Stimulated activated CD4-positive, alpha-beta T cell treated with anti-CD3 and anti-CD28 coated beads, Interleukin-1b, Interleukin-23, amount 100 ng/mL, for 4 hours (primary cell): ENCODE data around the gene GPR33.
"Not testable (repeated sequence)": the region's sequence is repeated elsewhere in the genome, so short reads cannot be mapped to it uniquely, and the experiment has no call there.

Source experiments
- DNase-seq, 2 donors: peaks; one replicate each; pipeline ENCODE4 v3.0.0-alpha.2; 2020; ENCODE audit warnings: low read depth in 2 of 2

Gene GPR33, protein sequence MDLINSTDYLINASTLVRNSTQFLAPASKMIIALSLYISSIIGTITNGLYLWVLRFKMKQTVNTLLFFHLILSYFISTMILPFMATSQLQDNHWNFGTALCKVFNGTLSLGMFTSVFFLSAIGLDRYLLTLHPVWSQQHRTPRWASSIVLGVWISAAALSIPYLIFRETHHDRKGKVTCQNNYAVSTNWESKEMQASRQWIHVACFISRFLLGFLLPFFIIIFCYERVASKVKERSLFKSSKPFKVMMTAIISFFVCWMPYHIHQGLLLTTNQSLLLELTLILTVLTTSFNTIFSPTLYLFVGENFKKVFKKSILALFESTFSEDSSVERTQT

DNA sequence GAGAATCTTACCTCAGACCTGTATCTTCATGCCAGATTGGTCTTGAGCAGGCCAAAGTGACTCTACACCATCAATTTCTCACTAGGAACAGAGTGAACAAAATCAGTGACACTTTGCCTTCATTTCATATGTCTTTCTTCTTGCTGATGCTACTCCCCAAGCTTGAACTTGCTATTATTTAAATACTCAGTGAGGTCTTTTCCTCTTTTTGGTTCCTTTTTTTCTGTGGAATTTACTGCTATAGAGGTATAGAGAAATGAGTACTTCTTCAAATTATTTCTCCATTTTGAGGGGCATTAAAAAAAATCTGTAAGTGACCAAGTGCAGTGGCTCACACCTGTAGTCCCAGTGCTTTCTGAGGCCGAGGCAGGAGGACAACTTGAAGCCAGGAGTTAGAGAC, at the start of gene GPR33:
Gene GPR33, minus strand, starts transcription at position 154 of the 400 bp plus-strand sequence. CDS start 4,074 bp downstream, outside the sequence.
- DNase-seq: no peak

DNA sequence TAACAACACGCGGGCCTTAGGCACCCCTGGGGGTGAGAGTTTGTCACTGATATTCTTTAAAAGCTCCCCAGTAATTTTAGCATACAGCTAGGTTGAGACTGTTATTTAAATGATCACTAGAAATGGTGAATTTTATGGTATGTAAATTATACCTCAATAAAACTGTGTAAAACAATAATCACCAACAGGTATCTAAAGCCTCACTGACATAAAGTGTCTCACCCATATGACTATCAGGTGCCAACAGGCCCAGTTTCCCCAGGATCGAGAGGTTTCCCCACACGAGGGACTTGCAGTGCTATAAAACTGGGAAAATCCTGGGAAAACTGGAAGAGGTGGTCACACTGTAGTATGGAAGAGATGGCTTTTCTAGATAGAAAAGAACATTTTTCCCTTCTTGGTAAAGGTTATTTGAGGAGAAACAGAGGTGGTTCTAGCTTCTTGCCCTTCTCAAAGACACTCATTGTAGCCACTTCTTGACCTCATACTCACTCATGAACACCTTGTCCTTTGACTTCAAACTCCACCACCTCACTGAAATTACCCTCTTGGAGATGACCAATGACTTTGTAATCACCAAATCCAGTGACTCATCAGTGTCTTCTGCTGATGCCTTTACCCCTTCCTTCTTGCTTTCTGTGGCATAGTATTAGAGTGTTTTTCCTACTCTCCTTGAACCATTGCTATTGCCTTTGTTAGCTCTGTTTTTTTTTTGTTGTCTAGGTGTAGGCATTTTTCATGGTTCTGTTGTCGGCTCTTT, 48.5 kb upstream of the GPR33 start:
- no peak for DNase-seq

GRCh38 chr14:31530136-31530535, 42.3 kb upstream of the GPR33 start:
- no peak for DNase-seq

DNA sequence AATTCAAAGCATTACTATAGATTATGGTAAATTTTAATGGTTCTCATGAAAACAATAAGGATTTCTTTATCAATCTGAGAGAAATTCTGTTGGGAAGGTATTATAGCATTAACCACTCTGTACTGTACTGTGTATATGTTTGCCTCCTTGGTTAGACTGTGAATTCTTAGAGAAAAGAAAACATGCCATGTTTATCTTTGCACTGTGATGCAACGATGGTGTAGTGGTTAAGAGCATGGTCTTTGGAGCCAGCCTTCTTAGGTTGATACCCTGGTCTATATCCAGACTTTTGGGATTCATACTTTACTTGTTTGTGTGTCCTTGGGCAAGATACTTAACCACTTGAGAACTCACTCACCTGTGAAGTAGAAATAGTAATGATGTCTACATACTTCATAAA, 41.2 kb upstream of the GPR33 start:
- DNase-seq: no peak

- DNase-seq: no peak
These were observed 39.7 kb upstream of the GPR33 start for GRCh38 chr14:31527546-31527945.

- DNase-seq: no peak
These were observed 39.2 kb upstream of the GPR33 start for GRCh38 chr14:31527087-31527486.

DNA sequence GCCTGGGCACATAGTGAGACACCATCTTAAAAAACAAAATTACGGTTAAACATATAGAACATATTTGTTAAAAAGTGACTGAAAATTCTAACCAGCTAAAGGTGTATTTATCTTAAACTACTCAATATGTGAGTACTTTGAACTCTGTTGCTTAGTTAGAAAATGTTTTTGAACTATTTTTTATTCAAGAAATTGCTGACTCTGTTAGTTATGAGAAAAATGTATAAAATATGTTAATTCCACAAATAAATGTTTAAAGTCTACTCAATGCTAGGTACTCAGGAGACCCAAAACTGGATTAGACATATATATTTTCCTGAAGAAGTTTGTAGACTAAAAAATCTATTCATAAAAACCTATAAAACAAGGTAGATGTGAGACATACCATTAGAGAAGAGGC, 23.0 kb upstream of the GPR33 start:
- no peak for DNase-seq

DNA sequence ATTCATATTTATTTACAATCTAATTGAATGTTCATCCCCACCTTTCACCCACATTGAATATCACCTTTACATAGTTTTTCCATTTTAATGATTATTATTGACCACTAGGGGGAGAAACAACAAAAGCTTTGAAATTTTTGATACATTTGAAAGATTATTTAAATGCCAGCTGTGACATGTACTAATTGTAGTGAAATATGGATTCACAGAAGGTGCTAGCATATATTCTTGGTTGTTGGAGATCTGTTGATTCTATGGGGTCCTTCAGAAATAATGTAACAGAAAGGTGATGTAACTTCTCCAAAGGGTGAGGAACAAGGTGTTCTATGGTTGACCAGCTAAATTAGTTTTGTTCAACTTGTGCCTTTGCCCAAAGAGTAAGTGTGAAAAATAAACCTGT, 22.4 kb upstream of the GPR33 start:
- DNase-seq: no peak

GRCh38 chr14:31508135-31508534, 20.3 kb upstream of the GPR33 start:
- DNase-seq: no peak

DNA sequence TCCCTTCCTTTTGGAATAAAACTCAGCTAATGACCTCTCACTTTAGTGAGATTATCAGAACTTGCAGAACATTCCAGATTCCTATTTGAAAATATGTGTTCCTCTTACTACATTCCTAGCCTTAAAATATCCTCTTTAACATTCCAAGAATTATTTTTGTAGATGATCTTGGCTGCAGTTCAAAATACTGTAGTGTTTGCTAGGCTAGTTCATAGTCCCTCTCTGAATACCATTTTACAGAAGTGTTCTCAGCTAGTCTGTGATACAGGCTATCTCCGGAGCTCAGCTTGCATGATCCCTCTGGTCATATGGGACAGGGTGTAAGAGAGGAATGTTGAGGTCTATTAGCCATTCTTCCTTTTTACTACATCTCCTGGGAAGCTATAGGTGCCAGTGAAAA, 17.6 kb upstream of the GPR33 start:
- no peak for DNase-seq

GRCh38 chr14:31501870-31502269, 14.0 kb upstream of the GPR33 start:
- DNase-seq: no peak

- DNase-seq: no peak
These were observed 5.1 kb upstream of the GPR33 start for GRCh38 chr14:31492759-31493498.

DNA sequence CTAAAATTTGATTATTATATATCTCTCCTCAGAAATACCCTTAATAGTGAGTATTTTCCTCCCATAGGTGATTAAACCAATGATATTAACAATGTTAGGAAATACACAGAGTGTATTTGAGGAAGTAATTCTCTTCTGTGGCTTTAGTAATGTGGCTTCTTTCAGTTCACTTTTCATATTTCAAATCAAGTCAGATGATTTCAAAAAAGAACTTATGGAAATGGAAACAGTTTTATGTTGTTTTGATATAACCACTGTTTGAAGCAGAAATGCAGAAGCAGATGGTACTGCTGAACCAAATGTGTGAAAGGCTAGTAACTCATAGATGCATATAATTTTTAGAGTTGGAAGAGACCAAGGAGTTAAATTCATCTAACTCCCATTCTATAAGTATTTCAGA, 1.9 kb upstream of the GPR33 start:
- no peak for DNase-seq

DNA sequence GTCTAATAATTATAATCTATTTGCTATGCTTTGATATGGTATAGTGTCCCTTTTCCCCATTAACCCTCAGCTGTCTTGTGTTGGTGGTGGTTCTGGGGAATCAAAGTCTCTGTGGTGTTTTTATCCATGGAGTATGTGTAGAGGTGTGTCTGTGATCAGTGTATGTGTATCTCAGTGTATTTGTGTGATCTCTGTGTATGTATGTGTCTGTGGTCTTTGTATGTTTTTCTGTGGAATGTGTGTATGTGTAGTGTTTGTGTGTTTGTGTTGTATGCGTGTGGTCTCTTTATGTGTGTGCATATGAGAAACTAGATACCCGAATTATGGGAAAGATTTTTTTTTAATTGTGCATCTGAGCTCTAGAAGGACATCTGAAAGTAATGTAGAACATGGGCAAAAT, 1.1 kb downstream of the GPR33 start:
- DNase-seq: no peak

DNA sequence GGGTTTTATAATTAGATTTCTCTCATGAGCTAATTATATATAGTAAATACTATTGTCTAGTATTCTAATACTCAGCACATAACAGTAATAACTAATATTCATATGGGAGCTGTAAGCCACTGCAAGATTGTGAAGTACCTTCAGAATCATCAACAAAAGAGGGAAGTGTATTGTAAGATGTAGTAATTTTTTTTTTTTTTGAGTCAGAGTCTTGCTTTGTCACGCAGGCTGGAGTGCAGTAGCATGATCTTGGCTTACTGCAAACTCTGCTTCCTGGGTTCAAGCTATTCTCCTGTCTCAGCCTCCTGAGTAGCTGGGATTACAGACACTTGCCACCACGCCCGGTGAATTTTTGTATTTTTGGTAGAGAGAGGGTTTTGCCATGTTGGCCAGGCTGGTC, 3.1 kb downstream of the GPR33 start:
- DNase-seq: no peak

- DNase-seq: no peak
These were observed 7.7 kb downstream of the GPR33 start for GRCh38 chr14:31480156-31480555.

DNA sequence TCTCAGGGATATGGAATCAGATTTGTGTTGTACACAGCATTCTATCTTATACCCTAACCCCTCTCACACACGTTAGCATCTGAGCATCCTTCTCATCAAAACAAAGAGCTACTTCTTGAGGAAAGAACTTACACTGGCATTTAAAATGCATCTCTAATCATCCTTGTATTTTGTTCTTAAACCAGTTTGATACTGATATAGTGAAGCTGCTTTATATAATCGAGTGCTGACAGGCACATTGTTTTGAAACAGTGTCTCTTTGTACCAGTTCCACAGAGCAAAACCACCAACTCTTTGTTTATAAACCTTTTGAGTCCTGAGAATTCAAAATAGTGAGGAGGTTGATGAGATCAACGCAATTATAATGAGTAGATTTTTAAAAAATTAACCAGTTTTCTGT, 8.8 kb downstream of the GPR33 start:
- DNase-seq: no peak

GRCh38 chr14:31477248-31477647, 10.6 kb downstream of the GPR33 start:
- no peak for DNase-seq

GRCh38 chr14:31476131-31476866, 11.5 kb downstream of the GPR33 start:
- no peak for DNase-seq

GRCh38 chr14:31466554-31466953, 21.3 kb downstream of the GPR33 start:
- DNase-seq: no peak

DNA sequence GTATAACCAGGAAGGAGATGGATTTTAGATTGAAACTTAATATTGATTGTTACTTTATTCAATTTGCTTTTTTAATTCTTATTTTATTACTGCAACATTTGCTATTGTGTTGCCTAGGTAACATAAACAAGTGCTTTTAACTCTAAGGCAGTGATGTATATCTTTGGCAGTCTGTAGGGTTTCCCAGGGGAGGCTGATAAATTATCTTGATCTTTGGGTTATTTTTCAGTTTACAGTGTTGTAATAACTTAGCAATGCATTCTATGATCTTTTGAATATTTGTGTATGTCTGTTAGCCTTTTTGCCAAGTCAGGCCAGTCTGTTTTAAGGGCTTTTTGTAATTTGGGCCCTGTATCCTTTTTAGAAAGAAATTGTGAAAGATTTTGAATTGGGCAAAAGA, 22.7 kb downstream of the GPR33 start:
- no peak for DNase-seq

DNA sequence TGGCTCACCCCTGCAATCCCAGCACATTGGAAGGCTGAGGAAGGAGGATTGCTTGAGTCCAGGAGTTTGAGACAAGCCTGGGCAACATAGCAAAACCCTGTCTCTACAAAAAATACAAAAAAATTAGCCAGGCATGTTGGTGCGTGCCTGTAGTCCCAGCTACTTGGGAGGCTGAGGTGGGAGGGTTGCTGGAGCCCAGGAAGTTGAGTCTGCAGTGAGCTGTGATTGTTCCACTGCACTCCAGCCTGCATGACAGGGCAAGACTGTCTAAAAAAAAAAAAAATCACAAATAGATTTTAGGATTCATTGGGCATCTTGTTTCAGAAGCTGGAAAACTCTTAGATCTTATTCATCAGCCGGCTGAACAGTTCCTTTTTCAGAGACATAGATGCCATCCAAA, 25.4 kb downstream of the GPR33 start:
- not testable (repeated sequence) for DNase-seq
